Placental pericyte (primary cell): ENCODE measurements around the gene PSG5. TPM values are rescaled to one million over a fixed set of nuclear protein-coding genes. Genes with fewer than 3 reads are reported as not detected.

Experiments
- total RNA-seq: library from RNA; depleted of rRNA; stranded (reverse); fragments of >200 nt; gene quantifications from 2 replicates; pipeline ENCODE4 v1.2.3, GENCODE V29; 2012

Gene PSG5
- total RNA-seq: 0.66 and 5.3 TPM in 2 replicates

GRCh38 chr19:43186311-43186935 is at the start of gene PSG5:
Gene PSG5 (minus strand): TSS chr19:43186536. CDS start chr19:43186405, 131 bp downstream.

GRCh38 chr19:43205471-43206105 is 19.3 kb upstream of the PSG5 start, which contains the start of gene PSG4:
Gene PSG4 (minus strand): TSS chr19:43205638. CDS start chr19:43205536, 102 bp downstream.

Other genes starting within 250 kb of the PSG5 start
- under 0.01 TPM in 1 of 2 replicates, not detected in the other for gene PSG7, start 249.3 kb downstream of the PSG5 start, total RNA-seq
- not detected in 2 replicates for gene PSG11, start 160.1 kb downstream of the PSG5 start, total RNA-seq
- 0.14 TPM in 1 of 2 replicates, not detected in the other for gene PSG2, start 103.8 kb downstream of the PSG5 start, total RNA-seq
- 0.29 and 2.8 TPM in 2 replicates for gene PSG4, start 19.1 kb upstream of the PSG5 start, total RNA-seq
- 0.43 TPM in 1 of 2 replicates, not detected in the other for gene PSG9, start 83.0 kb upstream of the PSG5 start, total RNA-seq
- gene CD177, start 167.2 kb upstream of the PSG5 start, total RNA-seq: not detected in 2 replicates
- not detected in 2 replicates for gene TEX101, start 228.4 kb upstream of the PSG5 start, total RNA-seq